Upper lobe of right lung (tissue), 1 donor: ENCODE measurements around the gene ABCC1. TPM values are rescaled to one million over a fixed set of nuclear protein-coding genes. Genes with fewer than 3 reads are reported as not detected.

ENCODE experiments used
- ATAC-seq: fragments of 200-7000 bp; cut with Tn5 transposase; one replicate; pipeline ENCODE4 v1.9.1; 2020; ENCODE audit warnings: mild to moderate bottlenecking, moderate library complexity
- DNase-seq: peaks from one replicate; pipeline ENCODE4 v3.0.0-alpha.2; 2020
- H3K27ac ChIP-seq: fragments of 200-600 bp; one replicate; pipeline ENCODE4 v1.8.0; 2022
- H3K27me3 ChIP-seq: fragments of 200-600 bp; one replicate; pipeline ENCODE4 v1.8.0; 2022; ENCODE audit warnings: mild to moderate bottlenecking
- H3K36me3 ChIP-seq: fragments of 200-600 bp; one replicate; pipeline ENCODE4 v1.8.0; 2022
- H3K4me1 ChIP-seq: fragments of 200-600 bp; one replicate; pipeline ENCODE4 v1.8.0; 2022
- H3K4me3 ChIP-seq: fragments of 200-600 bp; one replicate; pipeline ENCODE4 v1.8.0; 2022; ENCODE audit warnings: mild to moderate bottlenecking
- H3K9me3 ChIP-seq: fragments of 200-600 bp; one replicate; pipeline ENCODE4 v1.8.0; 2022
- CTCF ChIP-seq: fragments of 200-600 bp; IDR thresholded peaks from one replicate; pipeline ENCODE4 v1.8.0; 2022; ENCODE audit warnings: antibody characterized with exemption
- intact Hi-C: fragments of 100-400 bp; cut with DNase I; formaldehyde crosslinking; loops from one replicate; pipeline ENCODE4 v1.11.0; 2022
- total RNA-seq: library from RNA; stranded (reverse); fragmentation: NEBNext Ultra II Directional; extraction: Animal tissue kit (Norgen Biotek cat#: 25700); gene quantifications from one replicate; pipeline ENCODE4 v1.2.1, GENCODE V29; 2021
- donor health status: DM: no; HTN: yes; CAD: no; lungs with severe emphysema.

Gene ABCC1
- total RNA-seq, 1 donor from 2014 or later, result 50.6 TPM

- DNase-seq, result no peak
- intact Hi-C loops, result no loop called here
- H3K36me3 ChIP-seq, result peaks cover 87% of the 10 kb centered on the region
- H3K27ac ChIP-seq, result no peak overlapping the region
- no peak for TF ChIP-seq CTCF
- H3K4me3 ChIP-seq, result no peak overlapping the region
- H3K9me3 ChIP-seq, result no peaks in the 10 kb centered on the region
- ATAC-seq, result no peak
- no peaks in the 10 kb centered on the region for H3K4me1 ChIP-seq
- no peaks in the 10 kb centered on the region for H3K27me3 ChIP-seq
These were observed 137.4 kb downstream of the ABCC1 start for GRCh38 chr16:16086653-16087446.

GRCh38 chr16:16090238-16090637, 140.8 kb downstream of the ABCC1 start:
- no peaks in the 10 kb centered on the region for H3K4me1 ChIP-seq
- no peaks in the 10 kb centered on the region for H3K27me3 ChIP-seq
- intact Hi-C loops, result no loop called here
- ATAC-seq (no peak), DNase-seq (no peak)
- no peak overlapping the region for H3K27ac ChIP-seq
- TF ChIP-seq CTCF, result no peak
- peaks cover 59% of the 10 kb centered on the region for H3K36me3 ChIP-seq
- no peaks in the 10 kb centered on the region for H3K9me3 ChIP-seq
- no peak overlapping the region for H3K4me3 ChIP-seq

GRCh38 chr16:16092925-16093627, 143.7 kb downstream of the ABCC1 start:
- Histone ChIP-seq H3K36me3 (peaks cover 33% of the 10 kb centered on the region), H3K27ac (no peak overlapping the region), H3K4me1 (peaks cover 12% of the 10 kb centered on the region), H3K4me3 (no peak overlapping the region), H3K9me3 (no peaks in the 10 kb centered on the region), H3K27me3 (no peaks in the 10 kb centered on the region)
- DNase-seq (no peak), ATAC-seq (no peak)
- intact Hi-C loops, result no loop called here
- TF ChIP-seq CTCF, result no peak

- H3K36me3 ChIP-seq, result peaks cover 33% of the 10 kb centered on the region
- H3K27me3 ChIP-seq, result no peaks in the 10 kb centered on the region
- DNase-seq, result no peak
- no peak for TF ChIP-seq CTCF
- no peak overlapping the region for H3K27ac ChIP-seq
- intact Hi-C loops, result no loop called here
- no peak for ATAC-seq
- H3K4me1 ChIP-seq, result peaks cover 12% of the 10 kb centered on the region
- H3K9me3 ChIP-seq, result no peaks in the 10 kb centered on the region
- H3K4me3 ChIP-seq, result no peak overlapping the region
These were observed 144.4 kb downstream of the ABCC1 start for GRCh38 chr16:16093628-16094332.

GRCh38 chr16:16095646-16096045, 146.2 kb downstream of the ABCC1 start:
- H3K4me1 ChIP-seq, result peaks cover 17% of the 10 kb centered on the region
- no peaks in the 10 kb centered on the region for H3K9me3 ChIP-seq
- TF ChIP-seq CTCF, result no peak
- ATAC-seq (no peak), DNase-seq (no peak)
- H3K4me3 ChIP-seq, result no peak overlapping the region
- H3K27me3 ChIP-seq, result no peaks in the 10 kb centered on the region
- H3K36me3 ChIP-seq, result peaks cover 17% of the 10 kb centered on the region
- peak overlapping the region; percentile 61 for H3K27ac ChIP-seq
- intact Hi-C loops, result no loop called here
